NCI-H1694 treated with DMSO at 0.1 percent for 48 hours (cell line): ENCODE data around the gene CDK12.

Source experiments
- DNase-seq: peaks from one replicate; lab custom pipeline; 2025; lab: John Stamatoyannopoulos, UW

Gene CDK12

GRCh38 chr17:39582658-39583057, 121.4 kb downstream of the CDK12 start:
- DNase-seq = no peak
